Ovary (tissue), 9 donors: ENCODE data around the gene MTMR2. TPM values are rescaled to one million over a fixed set of nuclear protein-coding genes. Genes with fewer than 3 reads are reported as not detected.

Experiments used
- DNase-seq, 5 donors: peaks; one replicate each; pipeline ENCODE4 v3.0.0-alpha.2; 2019 to 2020
- H3K27ac ChIP-seq, 2 donors: fragments of 200-600 bp; one replicate each; pipeline versions ENCODE4 v1.5.1 to v1.8.0; 2019 to 2022
- H3K27me3 ChIP-seq: fragments of 200-600 bp; one replicate; pipeline ENCODE4 v1.8.0; 2022
- H3K36me3 ChIP-seq: fragments of 200-600 bp; sonication (generic); one replicate; pipeline ENCODE4 v1.5.1; 2019
- H3K4me1 ChIP-seq: one replicate; pipeline ENCODE4 v1.8.1; 2013; ENCODE audit warnings: mild to moderate bottlenecking, moderate library complexity; ENCODE audit not compliant: insufficient read depth
- H3K4me3 ChIP-seq: fragments of 200-600 bp; sonication (generic); one replicate; pipeline ENCODE4 v1.5.1; 2017
- H3K9me3 ChIP-seq, 2 donors: fragments of 200-600 bp in 1 of 2; sonication (generic) in 1 of 2; one replicate each; pipeline versions ENCODE4 v1.5.1 to v1.8.1; 2013 to 2019; ENCODE audit warnings: mild to moderate bottlenecking in 1 of 2, moderate library complexity in 1 of 2
- EP300 ChIP-seq: sonication (generic); formaldehyde crosslinking; IDR thresholded peaks from one replicate; pipeline ENCODE4 v1.6.1; 2017; ENCODE audit warnings: antibody characterized with exemption
- POLR2A ChIP-seq: fragments of 450-650 bp; IDR thresholded peaks from one replicate; pipeline ENCODE4 v1.6.1; 2017; ENCODE audit warnings: antibody characterized with exemption, mild to moderate bottlenecking, moderate library complexity
- WGBS, 3 donors: extraction: QIAGEN DNeasy Blood & Tissue Kit in 1 of 3; methylation state at CpG; one replicate each; pipeline versions ENCODE4 v1.1.5 to v1.1.7; 2013 to 2017; 5-methylcytosine and 5-hydroxymethylcytosine counted together
- intact Hi-C, 4 donors: fragments of 100-400 bp; cut with DNase I; formaldehyde crosslinking; loops; one replicate each; pipeline versions ENCODE4 v1.11.0 to v1.15.1; 2022 to 2023
- polyA plus RNA-seq, 2 donors: library from polyadenylated mRNA; stranded (reverse); fragments of 200-250 nt in 1 of 2; fragments of 350-450 nt in 1 of 2; fragmentation: Illumina TruSeq in 1 of 2; extraction: RNeasy Lipid Tissue Mini Kit (QIAGEN cat#74804) in 1 of 2; gene quantifications; one replicate each; pipeline ENCODE4 v1.2.3, GENCODE V29; 2013 to 2014
- total RNA-seq, 7 donors: library from RNA; depleted of rRNA in 2 of 7; stranded (reverse); fragments of >200 nt in 2 of 7; fragmentation: NEBNext Ultra II Directional in 3 of 7; extraction: Animal tissue kit (Norgen Biotek cat#: 25700) in 3 of 7; gene quantifications; one replicate each; pipeline versions ENCODE4 v1.1.0 to v1.2.4, GENCODE V29; 2016 to 2023
- TF ChIP-seq, protein P1 (sequence below), 3 donors: fragments of 450-650 bp in 2 of 3; fragments of 200-600 bp in 1 of 3; IDR thresholded peaks; one replicate each; pipeline versions ENCODE4 v1.5.1 to v1.8.0; 2016 to 2022; ENCODE audit warnings: antibody characterized with exemption in 3 of 3, mild to moderate bottlenecking in 1 of 3
- donor health status: DM: no; HTN: no; CAD: no; lungs with moderate emphysema.
- donor health status: DM: no; HTN: no; CAD: no.
- donor health status: Bipolar disorder and iron deficiency.
- donor health status: DM: yes; HTN: yes; CAD: no.
- donor health status: DM: no; HTN: no; CAD: no.
- donor health status: DM: yes; HTN: yes; CAD: no.

MTMR2 gene
- total and polyA plus RNA-seq, 9 donors, result 14.1 to 42.5 (median 24.3) TPM

DNA sequence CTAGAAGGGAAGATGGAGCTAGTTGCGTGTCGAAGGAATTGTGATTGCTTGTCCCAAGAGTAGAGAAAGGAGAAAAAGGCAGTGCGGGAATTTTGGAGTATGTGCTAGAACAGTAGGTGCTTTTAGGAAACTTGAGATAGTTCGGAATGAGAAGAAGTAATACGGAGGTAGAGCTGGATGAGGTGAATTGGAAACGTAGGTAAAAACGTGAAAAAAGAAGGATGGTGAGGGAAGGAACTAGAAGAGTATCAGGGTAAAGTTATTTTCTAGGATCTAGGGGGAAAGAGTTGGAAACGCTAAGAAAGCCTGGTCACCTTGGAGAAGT is 132.2 kb downstream of the MTMR2 start:
- 39 to 55% (median 39%) methylated on average over 8 of the region's 8 CpGs for WGBS, 3 donors
- H3K36me3 ChIP-seq, result no peaks in the 10 kb centered on the region
- intact Hi-C loops, result no loop called here
- DNase-seq, result no peak
- TF ChIP-seq, protein P1, sequence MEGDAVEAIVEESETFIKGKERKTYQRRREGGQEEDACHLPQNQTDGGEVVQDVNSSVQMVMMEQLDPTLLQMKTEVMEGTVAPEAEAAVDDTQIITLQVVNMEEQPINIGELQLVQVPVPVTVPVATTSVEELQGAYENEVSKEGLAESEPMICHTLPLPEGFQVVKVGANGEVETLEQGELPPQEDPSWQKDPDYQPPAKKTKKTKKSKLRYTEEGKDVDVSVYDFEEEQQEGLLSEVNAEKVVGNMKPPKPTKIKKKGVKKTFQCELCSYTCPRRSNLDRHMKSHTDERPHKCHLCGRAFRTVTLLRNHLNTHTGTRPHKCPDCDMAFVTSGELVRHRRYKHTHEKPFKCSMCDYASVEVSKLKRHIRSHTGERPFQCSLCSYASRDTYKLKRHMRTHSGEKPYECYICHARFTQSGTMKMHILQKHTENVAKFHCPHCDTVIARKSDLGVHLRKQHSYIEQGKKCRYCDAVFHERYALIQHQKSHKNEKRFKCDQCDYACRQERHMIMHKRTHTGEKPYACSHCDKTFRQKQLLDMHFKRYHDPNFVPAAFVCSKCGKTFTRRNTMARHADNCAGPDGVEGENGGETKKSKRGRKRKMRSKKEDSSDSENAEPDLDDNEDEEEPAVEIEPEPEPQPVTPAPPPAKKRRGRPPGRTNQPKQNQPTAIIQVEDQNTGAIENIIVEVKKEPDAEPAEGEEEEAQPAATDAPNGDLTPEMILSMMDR (IDR thresholded peaks at IDR 0.05), result no peak
- no peak for TF ChIP-seq EP300
- TF ChIP-seq POLR2A, result no peak
- no peaks in the 10 kb centered on the region for H3K9me3 ChIP-seq
- peak overlapping the region; percentile 96 for H3K4me3 ChIP-seq
- no peaks in the 10 kb centered on the region for H3K27me3 ChIP-seq
- H3K4me1 ChIP-seq, result peaks cover 8% of the 10 kb centered on the region
- H3K27ac ChIP-seq, result no peak overlapping the region

DNA sequence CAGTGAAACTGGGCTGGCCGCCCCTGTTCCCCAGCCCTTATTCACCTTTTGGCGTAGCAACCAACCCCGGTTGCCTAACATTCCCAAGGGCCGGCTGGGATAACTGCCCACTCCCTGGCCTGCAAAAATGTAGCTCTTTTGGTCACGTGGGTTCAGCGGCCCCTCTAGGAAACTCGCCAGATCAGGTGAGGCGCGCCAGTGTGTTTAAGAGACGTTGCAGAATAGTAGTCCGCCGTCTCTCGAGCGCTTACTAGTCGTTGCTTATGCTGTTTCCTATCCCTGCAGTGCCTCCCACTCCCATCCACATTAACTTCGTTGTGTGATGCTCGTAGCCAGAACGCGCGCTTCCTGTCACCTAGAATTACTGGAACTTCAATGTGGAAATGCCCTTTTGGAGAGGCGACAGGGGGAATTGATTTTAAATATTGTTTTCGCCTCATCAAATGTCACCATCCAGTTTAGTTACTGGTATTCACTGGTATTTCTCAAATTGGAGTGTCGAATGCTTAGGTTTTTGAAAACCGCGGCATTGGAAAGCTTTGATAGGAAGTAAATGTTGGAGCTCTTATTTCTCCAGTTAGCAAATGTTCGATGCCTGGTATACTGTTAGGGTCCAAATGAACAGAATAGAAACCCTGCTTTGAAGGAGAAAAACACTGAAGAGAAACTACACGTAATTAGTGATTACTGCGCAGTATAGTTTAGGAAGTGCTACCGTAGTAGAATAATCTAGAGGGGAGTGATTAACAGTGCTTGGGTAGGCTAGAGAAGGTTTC is 132.8 kb downstream of the MTMR2 start:
- H3K4me3 ChIP-seq, result peak overlapping the region; percentile 96
- TF ChIP-seq POLR2A (no peak), EP300 (no peak)
- TF ChIP-seq, protein P1 (IDR thresholded peaks at IDR 0.05), result no peak
- WGBS, 3 donors, result 2 to 5% (median 3%) methylated on average over 29 of the region's 29 CpGs
- no peaks in the 10 kb centered on the region for H3K27me3 ChIP-seq
- no peaks in the 10 kb centered on the region for H3K36me3 ChIP-seq
- DNase-seq, result peak; percentile 73 to 82 (median 80)
- H3K4me1 ChIP-seq, result peaks cover 8% of the 10 kb centered on the region
- H3K27ac ChIP-seq, result peak overlapping the region; percentile 94 to 99
- intact Hi-C loops, result no loop called here
- H3K9me3 ChIP-seq, result no peaks in the 10 kb centered on the region

DNA sequence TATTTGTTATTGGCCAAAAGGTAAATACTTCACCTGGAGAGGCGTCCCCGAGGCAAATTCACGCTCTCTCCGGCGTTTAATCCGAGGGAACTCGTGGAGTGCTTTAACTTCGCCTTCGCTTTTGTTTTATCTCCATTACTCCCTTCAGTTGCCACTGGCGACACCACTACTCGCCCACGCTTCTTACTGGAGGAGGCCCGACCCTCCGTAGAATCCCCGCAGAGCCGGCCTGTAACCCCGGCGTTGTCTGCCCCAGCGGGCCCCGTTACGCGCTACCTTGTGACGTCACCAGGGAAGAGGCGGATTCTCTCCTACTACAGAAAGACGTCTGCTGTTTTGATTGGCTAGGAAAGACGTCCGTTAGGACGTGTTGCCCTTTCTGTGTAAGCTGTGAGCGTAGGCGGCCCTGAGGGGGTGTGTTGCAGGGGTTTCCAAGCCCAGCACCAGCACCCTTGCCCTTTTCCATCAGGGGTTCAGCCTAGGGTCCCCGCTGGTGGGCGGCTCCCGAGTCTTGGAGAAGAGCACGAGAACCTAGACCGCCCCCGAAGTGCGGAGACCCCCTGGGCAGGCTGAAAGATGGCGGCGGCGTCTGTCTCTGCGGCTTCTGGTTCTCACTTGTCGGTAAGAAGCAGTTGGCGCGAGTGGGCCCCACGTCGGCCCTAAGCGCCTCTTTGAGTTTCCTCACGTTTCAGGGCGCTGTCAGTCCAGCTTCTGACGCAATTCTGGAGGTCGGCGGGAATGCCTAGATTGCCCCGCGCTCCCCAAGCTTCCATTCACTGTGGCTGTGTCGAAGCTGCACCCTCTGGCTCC is 133.6 kb downstream of the MTMR2 start, which contains the start of gene CEP57:
Gene CEP57, plus strand, starts transcription at position 376 of the 810 bp plus-strand sequence. Its CDS starts 201 bp downstream, at position 577.
- no peaks in the 10 kb centered on the region for H3K9me3 ChIP-seq
- intact Hi-C loops, result no loop called here
- TF ChIP-seq, protein P1 (IDR thresholded peaks at IDR 0.05), result peak in 1 of 3 donors; percentile 16
- peak; percentile 10 for TF ChIP-seq EP300
- TF ChIP-seq POLR2A, result peak; percentile 73
- no peaks in the 10 kb centered on the region for H3K27me3 ChIP-seq
- H3K4me1 ChIP-seq, result peaks cover 8% of the 10 kb centered on the region
- H3K4me3 ChIP-seq, result peak within 1 kb of the TSS; percentile 96
- DNase-seq, result peak; percentile 92 to 97 (median 95)
- WGBS, 3 donors, result 0% methylated on average over 45 to 55 of the region's 55 CpGs
- H3K36me3 ChIP-seq, result no peaks in the 10 kb centered on the region
- peak within 1 kb of the TSS; percentile 94 to 99 for H3K27ac ChIP-seq

DNA sequence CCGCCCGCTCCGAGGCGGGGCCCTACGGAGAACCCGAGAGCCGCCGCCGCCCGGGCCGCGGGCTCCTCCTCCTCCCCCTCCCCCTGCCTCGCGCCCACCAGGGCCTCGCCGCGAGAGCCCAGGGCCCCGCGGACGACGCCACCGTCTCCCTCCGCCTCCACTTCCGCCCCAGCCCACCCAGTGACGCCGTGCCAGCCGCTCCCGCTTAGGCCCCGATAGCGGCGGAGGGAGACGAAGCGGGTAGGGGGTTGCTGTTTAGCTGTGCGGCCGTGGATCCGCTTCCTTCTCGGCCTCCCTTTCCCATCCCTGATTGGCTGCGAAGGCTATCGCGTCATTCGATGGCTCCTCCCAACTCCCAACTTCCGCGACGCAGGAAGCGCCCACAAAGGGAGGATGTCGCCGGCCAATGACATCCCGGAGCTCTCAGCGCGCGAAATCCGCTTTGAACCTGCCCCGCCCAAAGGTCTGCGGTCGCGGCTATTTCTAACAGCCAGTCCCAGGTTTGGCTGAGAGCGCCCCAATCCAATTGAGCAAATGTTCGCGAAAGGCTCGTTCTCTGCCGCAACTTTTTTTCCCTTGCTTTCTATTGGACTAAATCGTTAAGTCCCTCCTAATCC is 134.3 kb downstream of the MTMR2 start, which contains the start of gene FAM76B:
Gene FAM76B, minus strand, starts transcription at position 277 of the 617 bp plus-strand sequence. CDS start 304 bp downstream, outside the sequence.
- peak; percentile 95 to 97 (median 97) for DNase-seq
- Histone ChIP-seq H3K27me3 (no peaks in the 10 kb centered on the region), H3K36me3 (no peaks in the 10 kb centered on the region), H3K27ac (peak within 1 kb of the TSS; percentile 94 to 99), H3K4me1 (peaks cover 8% of the 10 kb centered on the region), H3K9me3 (no peaks in the 10 kb centered on the region), H3K4me3 (peak within 1 kb of the TSS; percentile 96)
- 0 to 1% (median 0%) methylated on average over 43 to 62 of the region's 62 CpGs for WGBS, 3 donors
- intact Hi-C loops, result no loop called here
- peak; percentile 95 for TF ChIP-seq POLR2A
- TF ChIP-seq EP300, result peak; percentile 10
- TF ChIP-seq, protein P1 (IDR thresholded peaks at IDR 0.05), result peak in 2 of 3 donors; percentile 5 to 7
